ENCODE measurements around the gene FZR1. TPM values are rescaled to one million over a fixed set of nuclear protein-coding genes. Genes with fewer than 3 reads are reported as not detected.

Gene FZR1
- total RNA-seq, 2 donors from 2014 or later, result 56.7 to 65.1 TPM

GRCh38 chr19:3533563-3534216, 27.6 kb downstream of the FZR1 start:
- no peaks in the 10 kb centered on the region for H3K27me3 Mint-ChIP-seq (ENCODE audit: insufficient read depth)
- no peak overlapping the region for H3K9ac ChIP-seq (ENCODE audit: extremely low read depth, low read length, poor library complexity, severe bottlenecking)
- no peak overlapping the region for H3K4me3 ChIP-seq (ENCODE audit: low read length)
- no peak overlapping the region for H3K27ac ChIP-seq (ENCODE audit: low read depth, low read length)
- no peaks in the 10 kb centered on the region for H3K27me3 ChIP-seq (ENCODE audit: control insufficient read depth, insufficient read depth, low read length, poor library complexity, severe bottlenecking)
- H3K9me3 ChIP-seq (ENCODE audit: control insufficient read depth, low read length), result no peaks in the 10 kb centered on the region
- no peaks in the 10 kb centered on the region for H3K4me1 ChIP-seq (ENCODE audit: control insufficient read depth, insufficient read depth, low read length)
- no peaks in the 10 kb centered on the region for H3K4me1 Mint-ChIP-seq
- no peaks in the 10 kb centered on the region for H3K9me3 Mint-ChIP-seq
- peaks cover 23% of the 10 kb centered on the region for H3K36me3 ChIP-seq (ENCODE audit: control insufficient read depth, insufficient read depth, low read length)
- no peak for TF ChIP-seq CTCF (conservative IDR thresholded peaks at IDR 0.05)
- no peak overlapping the region for H3K4me3 Mint-ChIP-seq
- H3K36me3 Mint-ChIP-seq (ENCODE audit: low read depth), result peaks cover 41% of the 10 kb centered on the region
- no peak for DNase-seq
- 94 to 98% methylated on average over 10 to 12 of the region's 12 CpGs for WGBS, 2 experiments (ENCODE audit: insufficient coverage in 1 of 2, insufficient read length in 1 of 2)
- no peak overlapping the region for H3K27ac Mint-ChIP-seq

- no peak overlapping the region for H3K4me3 ChIP-seq (ENCODE audit: low read length)
- H3K36me3 Mint-ChIP-seq (ENCODE audit: low read depth), result peaks cover 45% of the 10 kb centered on the region
- no peak overlapping the region for H3K9ac ChIP-seq (ENCODE audit: extremely low read depth, low read length, poor library complexity, severe bottlenecking)
- H3K36me3 ChIP-seq (ENCODE audit: control insufficient read depth, insufficient read depth, low read length), result peaks cover 27% of the 10 kb centered on the region
- H3K4me1 Mint-ChIP-seq, result no peaks in the 10 kb centered on the region
- no peak for TF ChIP-seq CTCF (conservative IDR thresholded peaks at IDR 0.05)
- H3K9me3 Mint-ChIP-seq, result no peaks in the 10 kb centered on the region
- no peak for DNase-seq
- no peaks in the 10 kb centered on the region for H3K27me3 Mint-ChIP-seq (ENCODE audit: insufficient read depth)
- H3K4me3 Mint-ChIP-seq, result no peak overlapping the region
- H3K27me3 ChIP-seq (ENCODE audit: control insufficient read depth, insufficient read depth, low read length, poor library complexity, severe bottlenecking), result no peaks in the 10 kb centered on the region
- 95 to 96% methylated on average over 24 to 38 of the region's 38 CpGs for WGBS, 2 experiments (ENCODE audit: insufficient coverage in 1 of 2, insufficient read length in 1 of 2)
- no peak overlapping the region for H3K27ac ChIP-seq (ENCODE audit: low read depth, low read length)
- no peaks in the 10 kb centered on the region for H3K9me3 ChIP-seq (ENCODE audit: control insufficient read depth, low read length)
- H3K27ac Mint-ChIP-seq, result no peak overlapping the region
- H3K4me1 ChIP-seq (ENCODE audit: control insufficient read depth, insufficient read depth, low read length), result no peaks in the 10 kb centered on the region
These were observed 28.5 kb downstream of the FZR1 start for GRCh38 chr19:3534375-3535234.

- H3K4me3 ChIP-seq (ENCODE audit: low read length), result no peak overlapping the region
- Mint-ChIP-seq H3K27ac (no peak overlapping the region), H3K4me3 (no peak overlapping the region), H3K36me3 (ENCODE audit: low read depth) (peaks cover 50% of the 10 kb centered on the region), H3K27me3 (ENCODE audit: insufficient read depth) (no peaks in the 10 kb centered on the region), H3K4me1 (no peaks in the 10 kb centered on the region), H3K9me3 (no peaks in the 10 kb centered on the region)
- DNase-seq, result no peak
- H3K27ac ChIP-seq (ENCODE audit: low read depth, low read length), result no peak overlapping the region
- no peak overlapping the region for H3K9ac ChIP-seq (ENCODE audit: extremely low read depth, low read length, poor library complexity, severe bottlenecking)
- no peak for TF ChIP-seq CTCF (conservative IDR thresholded peaks at IDR 0.05)
- 89 to 94% methylated on average over 6 to 9 of the region's 9 CpGs for WGBS, 2 experiments (ENCODE audit: insufficient coverage in 1 of 2, insufficient read length in 1 of 2)
- no peaks in the 10 kb centered on the region for H3K9me3 ChIP-seq (ENCODE audit: control insufficient read depth, low read length)
- H3K4me1 ChIP-seq (ENCODE audit: control insufficient read depth, insufficient read depth, low read length), result no peaks in the 10 kb centered on the region
- no peaks in the 10 kb centered on the region for H3K27me3 ChIP-seq (ENCODE audit: control insufficient read depth, insufficient read depth, low read length, poor library complexity, severe bottlenecking)
- peaks cover 30% of the 10 kb centered on the region for H3K36me3 ChIP-seq (ENCODE audit: control insufficient read depth, insufficient read depth, low read length)
These were observed 29.1 kb downstream of the FZR1 start for GRCh38 chr19:3535235-3535535.
